ENCODE measurements around the gene NCDN.

DNA sequence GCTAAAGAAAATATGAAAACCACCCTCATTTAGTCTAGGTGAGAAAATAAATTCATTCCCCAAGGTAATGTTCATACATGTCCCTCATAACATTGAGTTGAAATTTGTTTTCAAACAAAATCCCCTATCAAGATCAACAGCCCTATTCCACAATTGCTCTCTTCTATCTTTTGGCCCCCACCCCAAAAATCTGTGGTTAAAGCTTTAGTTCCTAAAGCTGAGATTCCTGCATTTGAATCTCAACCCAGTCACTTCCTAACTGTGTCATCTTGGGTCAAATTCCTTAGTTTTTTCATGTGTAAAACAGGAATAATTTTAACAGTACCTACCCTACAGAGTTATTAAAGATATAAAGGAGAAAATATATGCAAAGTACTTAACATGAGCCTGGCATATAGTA, 22.4 kb upstream of the NCDN start:
- no peak for TF ChIP-seq CTCF (IDR thresholded peaks at IDR 0.05)
- TF ChIP-seq EP300 (IDR thresholded peaks at IDR 0.05), result no peak
- no peak for TF ChIP-seq POLR2A (IDR thresholded peaks at IDR 0.05)
- no peak for TF ChIP-seq POLR2AphosphoS5 (IDR thresholded peaks at IDR 0.05)

Data from gastroesophageal sphincter (tissue), 3 donors.